Brain microvascular endothelial cell (primary cell): ENCODE results near the gene RTN4RL1.

Source experiments
- DNase-seq: peaks from one replicate; pipeline ENCODE4 v3.0.0-alpha.2; 2020
- H3K27ac ChIP-seq: fragments of 250-450 bp; sonication (Bioruptor Pico); 2 replicates; pipeline ENCODE4 v1.5.1; 2020; ENCODE audit warnings: mild to moderate bottlenecking, moderate library complexity
- H3K27me3 ChIP-seq: fragments of 250-450 bp; sonication (Bioruptor Pico); replicated peaks from 2 replicates; pipeline ENCODE4 v1.5.1; 2020; ENCODE audit warnings: mild to moderate bottlenecking
- H3K36me3 ChIP-seq: fragments of 250-450 bp; sonication (Bioruptor Pico); replicated peaks from 2 replicates; pipeline ENCODE4 v1.5.1; 2020; ENCODE audit warnings: mild to moderate bottlenecking
- H3K4me3 ChIP-seq: 2 replicates; pipeline ENCODE4 v1.5.1; 2011; ENCODE audit warnings: low read depth, mild to moderate bottlenecking, control low read depth, low read length, moderate library complexity
- in situ Hi-C: cut with HindIII; loops from 2 replicates; pipeline ENCODE4 v1.10.0; 2017; ENCODE audit warnings: low sequenced_read_pairs, low pct_ligation_motif_present
- TF ChIP-seq, protein P1 (sequence below): IDR thresholded peaks from 2 replicates; pipeline ENCODE4 v1.5.1; 2011; ENCODE audit warnings: low read depth, mild to moderate bottlenecking, moderate library complexity, low read length, control low read depth, inconsistent platforms; ENCODE audit errors: missing control alignments

Gene RTN4RL1

DNA sequence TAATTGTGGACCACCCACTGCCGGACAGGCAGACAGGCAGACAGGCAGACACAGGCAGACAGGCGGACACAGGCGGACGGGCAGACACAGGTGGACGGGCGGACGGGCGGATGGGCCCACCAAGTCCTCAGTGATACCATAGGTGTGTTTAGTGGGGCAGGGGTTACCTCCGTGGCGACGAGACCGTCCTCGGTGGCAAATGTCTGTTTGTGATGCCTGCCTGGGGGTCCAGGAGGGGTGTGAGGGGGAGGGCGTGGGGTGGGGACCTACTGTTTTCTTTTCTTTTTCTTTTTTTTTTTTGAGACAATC, 76.7 kb downstream of the RTN4RL1 start:
- in situ Hi-C loops: no loop called here
- TF ChIP-seq, protein P1, sequence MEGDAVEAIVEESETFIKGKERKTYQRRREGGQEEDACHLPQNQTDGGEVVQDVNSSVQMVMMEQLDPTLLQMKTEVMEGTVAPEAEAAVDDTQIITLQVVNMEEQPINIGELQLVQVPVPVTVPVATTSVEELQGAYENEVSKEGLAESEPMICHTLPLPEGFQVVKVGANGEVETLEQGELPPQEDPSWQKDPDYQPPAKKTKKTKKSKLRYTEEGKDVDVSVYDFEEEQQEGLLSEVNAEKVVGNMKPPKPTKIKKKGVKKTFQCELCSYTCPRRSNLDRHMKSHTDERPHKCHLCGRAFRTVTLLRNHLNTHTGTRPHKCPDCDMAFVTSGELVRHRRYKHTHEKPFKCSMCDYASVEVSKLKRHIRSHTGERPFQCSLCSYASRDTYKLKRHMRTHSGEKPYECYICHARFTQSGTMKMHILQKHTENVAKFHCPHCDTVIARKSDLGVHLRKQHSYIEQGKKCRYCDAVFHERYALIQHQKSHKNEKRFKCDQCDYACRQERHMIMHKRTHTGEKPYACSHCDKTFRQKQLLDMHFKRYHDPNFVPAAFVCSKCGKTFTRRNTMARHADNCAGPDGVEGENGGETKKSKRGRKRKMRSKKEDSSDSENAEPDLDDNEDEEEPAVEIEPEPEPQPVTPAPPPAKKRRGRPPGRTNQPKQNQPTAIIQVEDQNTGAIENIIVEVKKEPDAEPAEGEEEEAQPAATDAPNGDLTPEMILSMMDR: no peak

DNA sequence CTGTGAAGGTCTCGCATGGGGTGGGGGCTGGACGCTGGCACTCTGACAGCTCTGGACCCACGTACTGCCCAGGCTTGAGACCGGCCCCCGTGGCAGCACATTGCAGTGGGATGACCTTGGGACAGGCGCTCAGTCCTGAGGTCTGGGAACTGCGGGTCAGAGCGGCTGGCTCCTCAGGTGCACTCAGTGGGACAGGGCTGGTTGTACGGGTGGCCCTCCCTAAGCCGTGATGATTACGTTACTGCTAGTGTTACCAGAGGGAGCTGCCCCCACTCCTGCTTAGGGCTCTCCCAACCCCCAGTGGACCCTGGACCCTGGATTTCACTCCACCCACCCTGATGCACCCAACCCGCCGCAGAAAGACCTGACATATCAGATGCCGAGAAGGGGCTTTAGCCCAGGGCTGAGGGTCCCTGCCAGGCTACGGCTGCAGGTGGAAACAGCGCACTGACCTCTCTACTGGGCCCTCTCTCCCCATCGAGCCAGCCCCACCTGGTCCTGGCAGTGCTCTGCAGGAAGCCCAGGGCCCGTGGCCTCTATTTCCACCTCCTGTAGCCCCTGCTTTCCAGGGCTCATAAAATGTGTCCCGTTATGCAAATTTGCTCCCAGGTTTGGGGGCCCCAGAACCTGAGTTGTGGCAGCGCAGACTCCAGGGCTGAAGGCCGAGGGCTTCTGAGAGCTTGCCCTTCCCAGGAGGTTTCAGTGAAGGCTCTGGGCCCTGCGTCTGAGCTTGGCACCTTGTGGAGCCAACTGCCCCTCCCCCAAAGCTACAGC, 77.2 kb downstream of the RTN4RL1 start:
- TF ChIP-seq, protein P1: no peak
- Histone ChIP-seq H3K36me3 (no peaks in the 10 kb centered on the region), H3K27ac (no peak overlapping the region), H3K27me3 (no peaks in the 10 kb centered on the region), H3K4me3 (no peak overlapping the region)
- DNase-seq: no peak
- in situ Hi-C loops: no loop called here

More for the DNA sequence above, 76.7 kb downstream of the RTN4RL1 start:
- no peak overlapping the region for H3K4me3 ChIP-seq
- H3K27me3 ChIP-seq: no peaks in the 10 kb centered on the region
- H3K36me3 ChIP-seq: no peaks in the 10 kb centered on the region
- H3K27ac ChIP-seq: no peak overlapping the region
- DNase-seq: no peak

- DNase-seq: no peak
- in situ Hi-C loops: no loop called here
- Histone ChIP-seq H3K27ac (no peak overlapping the region), H3K4me3 (no peak overlapping the region), H3K36me3 (no peaks in the 10 kb centered on the region), H3K27me3 (no peaks in the 10 kb centered on the region)
- TF ChIP-seq, protein P1: no peak
Measured at GRCh38 chr17:1947229-1947742, 77.8 kb downstream of the RTN4RL1 start.

- DNase-seq: no peak
- in situ Hi-C loops: no loop called here
- Histone ChIP-seq H3K4me3 (no peak overlapping the region), H3K36me3 (no peaks in the 10 kb centered on the region), H3K27ac (no peak overlapping the region), H3K27me3 (no peaks in the 10 kb centered on the region)
- TF ChIP-seq, protein P1: no peak
Measured at GRCh38 chr17:1946021-1946932, 78.9 kb downstream of the RTN4RL1 start.

DNA sequence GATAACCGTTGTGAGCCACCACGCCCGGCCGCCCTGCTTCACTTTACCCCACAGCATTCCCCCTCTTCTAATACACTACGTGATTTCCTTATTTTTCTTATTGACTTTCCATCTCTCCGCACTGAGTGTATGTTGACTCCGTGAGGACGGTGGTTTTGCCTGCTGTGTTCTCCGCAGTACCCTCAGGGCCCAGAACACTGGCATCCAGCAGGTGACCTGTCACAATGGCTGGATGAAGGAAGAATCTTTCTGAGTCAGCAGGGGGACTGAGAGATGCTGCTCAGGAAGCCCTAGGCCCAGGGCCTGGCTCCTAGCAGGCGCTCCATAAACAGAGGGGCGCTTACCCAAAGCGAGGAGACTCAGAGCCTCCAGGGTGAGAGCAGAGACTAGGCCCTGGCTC, 79.5 kb downstream of the RTN4RL1 start:
- TF ChIP-seq, protein P1: no peak
- H3K4me3 ChIP-seq: no peak overlapping the region
- in situ Hi-C loops: no loop called here
- H3K27me3 ChIP-seq: no peaks in the 10 kb centered on the region
- H3K27ac ChIP-seq: no peak overlapping the region
- no peaks in the 10 kb centered on the region for H3K36me3 ChIP-seq
- DNase-seq: no peak
